ENCODE data around the gene GPAT3.

Gene GPAT3

GRCh38 chr4:83585982-83586508, 50.1 kb downstream of the GPAT3 start:
- no peak for DNase-seq
- Histone ChIP-seq H3K4me3 (ENCODE audit: low read depth, low read length) (no peak overlapping the region), H3K79me2 (ENCODE audit: control insufficient read depth, insufficient read depth, low read length, poor library complexity) (no peaks in the 10 kb centered on the region), H2AFZ (ENCODE audit: insufficient read depth, low read length, poor library complexity) (no peak overlapping the region), H2BK5ac (ENCODE audit: low read depth, low read length, poor library complexity) (no peak overlapping the region), H4K8ac (ENCODE audit: low read depth, low read length) (no peak overlapping the region), H2AK5ac (ENCODE audit: low read length) (no peak overlapping the region), H3K23ac (ENCODE audit: low read length) (no peak overlapping the region), H3K4me1 (ENCODE audit: control insufficient read depth in 1 of 2, insufficient read depth in 2 of 2, low read length in 2 of 2) (no peaks in the 10 kb centered on the region), H3K4me2 (ENCODE audit: low read length) (no peak overlapping the region), H3K18ac (ENCODE audit: low read length) (no peak overlapping the region), H3K27me3 (ENCODE audit: insufficient read depth, low read length) (no peaks in the 10 kb centered on the region), H4K91ac (ENCODE audit: low read depth, low read length) (no peak overlapping the region), H2BK120ac (ENCODE audit: insufficient read depth, low read length, poor library complexity) (no peak overlapping the region), H3K27ac (ENCODE audit: low read depth, low read length) (no peak overlapping the region), H3K9ac (ENCODE audit: low read length) (no peak overlapping the region), H3K36me3 (ENCODE audit: control insufficient read depth in 1 of 2, insufficient read depth in 2 of 2, low read length in 2 of 2) (no peaks in the 10 kb centered on the region), H3K79me1 (ENCODE audit: low read length) (no peaks in the 10 kb centered on the region), H3K9me3 (ENCODE audit: insufficient read depth, low read depth, low read length) (peaks cover 3% of the 10 kb centered on the region), H3K4ac (ENCODE audit: low read depth, low read length) (no peak overlapping the region), H3K14ac (ENCODE audit: low read length) (no peak overlapping the region), H4K12ac (ENCODE audit: low read depth, low read length) (no peak overlapping the region), H2BK12ac (ENCODE audit: low read length) (no peak overlapping the region)
- no CpG with 5 or more reads among the region's 6 CpGs for WGBS (ENCODE audit: extremely low coverage, insufficient coverage, insufficient read length)

GRCh38 chr4:83589279-83589678, 53.4 kb downstream of the GPAT3 start:
- no peak overlapping the region for H3K14ac ChIP-seq (ENCODE audit: low read length)
- H2BK5ac ChIP-seq (ENCODE audit: low read depth, low read length, poor library complexity): no peak overlapping the region
- no peaks in the 10 kb centered on the region for H3K27me3 ChIP-seq (ENCODE audit: insufficient read depth, low read length)
- WGBS (ENCODE audit: extremely low coverage, insufficient coverage, insufficient read length): no CpG with 5 or more reads among the region's 3 CpGs
- H3K9ac ChIP-seq (ENCODE audit: low read length): no peak overlapping the region
- no peak overlapping the region for H2BK12ac ChIP-seq (ENCODE audit: low read length)
- no peak overlapping the region for H2AFZ ChIP-seq (ENCODE audit: insufficient read depth, low read length, poor library complexity)
- H3K4me1 ChIP-seq (ENCODE audit: control insufficient read depth in 1 of 2, insufficient read depth in 2 of 2, low read length in 2 of 2): no peaks in the 10 kb centered on the region
- H4K91ac ChIP-seq (ENCODE audit: low read depth, low read length): no peak overlapping the region
- no peaks in the 10 kb centered on the region for H3K79me2 ChIP-seq (ENCODE audit: control insufficient read depth, insufficient read depth, low read length, poor library complexity)
- H3K18ac ChIP-seq (ENCODE audit: low read length): no peak overlapping the region
- H3K36me3 ChIP-seq (ENCODE audit: control insufficient read depth in 1 of 2, insufficient read depth in 2 of 2, low read length in 2 of 2): no peaks in the 10 kb centered on the region
- H3K27ac ChIP-seq (ENCODE audit: low read depth, low read length): no peak overlapping the region
- no peak overlapping the region for H2BK120ac ChIP-seq (ENCODE audit: insufficient read depth, low read length, poor library complexity)
- H4K12ac ChIP-seq (ENCODE audit: low read depth, low read length): no peak overlapping the region
- H3K4me2 ChIP-seq (ENCODE audit: low read length): no peak overlapping the region
- no peak overlapping the region for H4K8ac ChIP-seq (ENCODE audit: low read depth, low read length)
- no peak overlapping the region for H3K4ac ChIP-seq (ENCODE audit: low read depth, low read length)
- no peak overlapping the region for H3K23ac ChIP-seq (ENCODE audit: low read length)
- H3K9me3 ChIP-seq (ENCODE audit: insufficient read depth, low read depth, low read length): no peaks in the 10 kb centered on the region
- H3K4me3 ChIP-seq (ENCODE audit: low read depth, low read length): no peak overlapping the region
- DNase-seq: no peak
- H3K79me1 ChIP-seq (ENCODE audit: low read length): no peaks in the 10 kb centered on the region
- H2AK5ac ChIP-seq (ENCODE audit: low read length): no peak overlapping the region

GRCh38 chr4:83591056-83591455, 55.1 kb downstream of the GPAT3 start:
- H3K27me3 ChIP-seq (ENCODE audit: insufficient read depth, low read length): no peaks in the 10 kb centered on the region
- no peak overlapping the region for H2BK5ac ChIP-seq (ENCODE audit: low read depth, low read length, poor library complexity)
- H3K4me1 ChIP-seq (ENCODE audit: control insufficient read depth in 1 of 2, insufficient read depth in 2 of 2, low read length in 2 of 2): no peaks in the 10 kb centered on the region
- no peak overlapping the region for H2AFZ ChIP-seq (ENCODE audit: insufficient read depth, low read length, poor library complexity)
- no peak overlapping the region for H3K9ac ChIP-seq (ENCODE audit: low read length)
- no peak overlapping the region for H3K23ac ChIP-seq (ENCODE audit: low read length)
- WGBS (ENCODE audit: extremely low coverage, insufficient coverage, insufficient read length): no CpG with 5 or more reads among the region's 4 CpGs
- H4K91ac ChIP-seq (ENCODE audit: low read depth, low read length): no peak overlapping the region
- H3K18ac ChIP-seq (ENCODE audit: low read length): no peak overlapping the region
- no peaks in the 10 kb centered on the region for H3K36me3 ChIP-seq (ENCODE audit: control insufficient read depth in 1 of 2, insufficient read depth in 2 of 2, low read length in 2 of 2)
- H3K9me3 ChIP-seq (ENCODE audit: insufficient read depth, low read depth, low read length): no peaks in the 10 kb centered on the region
- H3K4me2 ChIP-seq (ENCODE audit: low read length): no peak overlapping the region
- no peak overlapping the region for H4K12ac ChIP-seq (ENCODE audit: low read depth, low read length)
- H3K27ac ChIP-seq (ENCODE audit: low read depth, low read length): no peak overlapping the region
- H2BK12ac ChIP-seq (ENCODE audit: low read length): no peak overlapping the region
- no peak overlapping the region for H2BK120ac ChIP-seq (ENCODE audit: insufficient read depth, low read length, poor library complexity)
- no peaks in the 10 kb centered on the region for H3K79me1 ChIP-seq (ENCODE audit: low read length)
- H3K14ac ChIP-seq (ENCODE audit: low read length): no peak overlapping the region
- H2AK5ac ChIP-seq (ENCODE audit: low read length): no peak overlapping the region
- H4K8ac ChIP-seq (ENCODE audit: low read depth, low read length): no peak overlapping the region
- H3K4me3 ChIP-seq (ENCODE audit: low read depth, low read length): no peak overlapping the region
- no peaks in the 10 kb centered on the region for H3K79me2 ChIP-seq (ENCODE audit: control insufficient read depth, insufficient read depth, low read length, poor library complexity)
- H3K4ac ChIP-seq (ENCODE audit: low read depth, low read length): no peak overlapping the region
- DNase-seq: no peak

- no peak overlapping the region for H4K8ac ChIP-seq (ENCODE audit: low read depth, low read length)
- H3K4me1 ChIP-seq (ENCODE audit: control insufficient read depth in 1 of 2, insufficient read depth in 2 of 2, low read length in 2 of 2): no peaks in the 10 kb centered on the region
- no peak overlapping the region for H2AFZ ChIP-seq (ENCODE audit: insufficient read depth, low read length, poor library complexity)
- no peaks in the 10 kb centered on the region for H3K27me3 ChIP-seq (ENCODE audit: insufficient read depth, low read length)
- H4K91ac ChIP-seq (ENCODE audit: low read depth, low read length): no peak overlapping the region
- no peak overlapping the region for H2BK120ac ChIP-seq (ENCODE audit: insufficient read depth, low read length, poor library complexity)
- no peaks in the 10 kb centered on the region for H3K79me1 ChIP-seq (ENCODE audit: low read length)
- DNase-seq: no peak
- no CpG with 5 or more reads among the region's 1 CpG for WGBS (ENCODE audit: extremely low coverage, insufficient coverage, insufficient read length)
- no peak overlapping the region for H3K4ac ChIP-seq (ENCODE audit: low read depth, low read length)
- H2BK12ac ChIP-seq (ENCODE audit: low read length): no peak overlapping the region
- no peaks in the 10 kb centered on the region for H3K79me2 ChIP-seq (ENCODE audit: control insufficient read depth, insufficient read depth, low read length, poor library complexity)
- no peak overlapping the region for H3K4me2 ChIP-seq (ENCODE audit: low read length)
- no peak overlapping the region for H3K27ac ChIP-seq (ENCODE audit: low read depth, low read length)
- no peak overlapping the region for H3K9ac ChIP-seq (ENCODE audit: low read length)
- H3K4me3 ChIP-seq (ENCODE audit: low read depth, low read length): no peak overlapping the region
- H3K9me3 ChIP-seq (ENCODE audit: insufficient read depth, low read depth, low read length): no peaks in the 10 kb centered on the region
- no peak overlapping the region for H4K12ac ChIP-seq (ENCODE audit: low read depth, low read length)
- H3K14ac ChIP-seq (ENCODE audit: low read length): no peak overlapping the region
- H3K23ac ChIP-seq (ENCODE audit: low read length): no peak overlapping the region
- no peak overlapping the region for H3K18ac ChIP-seq (ENCODE audit: low read length)
- no peaks in the 10 kb centered on the region for H3K36me3 ChIP-seq (ENCODE audit: control insufficient read depth in 1 of 2, insufficient read depth in 2 of 2, low read length in 2 of 2)
- no peak overlapping the region for H2AK5ac ChIP-seq (ENCODE audit: low read length)
- H2BK5ac ChIP-seq (ENCODE audit: low read depth, low read length, poor library complexity): no peak overlapping the region
These were observed 55.8 kb downstream of the GPAT3 start for GRCh38 chr4:83591730-83592129.
